ENCODE data around the gene FAXDC2. TPM values are rescaled to one million over a fixed set of nuclear protein-coding genes. Genes with fewer than 3 reads are reported as not detected.
"Not testable (repeated sequence)": the region's sequence is repeated elsewhere in the genome, so short reads cannot be mapped to it uniquely, and the experiment has no call there.

The FAXDC2 gene
- total RNA-seq, 2 donors from 2014 or later, result 2.3 to 6.2 TPM

GRCh38 chr5:154823605-154824004 lies 26.8 kb downstream of the FAXDC2 start:
- H3K4me3 Mint-ChIP-seq, result no peak overlapping the region
- Histone ChIP-seq H3K4me3 (ENCODE audit: low read length) (no peak overlapping the region), H3K36me3 (ENCODE audit: control insufficient read depth, insufficient read depth, low read length) (peaks cover 43% of the 10 kb centered on the region), H3K4me1 (ENCODE audit: control insufficient read depth, insufficient read depth, low read length) (peaks cover 8% of the 10 kb centered on the region), H3K9me3 (ENCODE audit: control insufficient read depth, low read length) (no peaks in the 10 kb centered on the region), H3K9ac (ENCODE audit: extremely low read depth, low read length, poor library complexity, severe bottlenecking) (no peak overlapping the region), H3K27me3 (ENCODE audit: control insufficient read depth, insufficient read depth, low read length, poor library complexity, severe bottlenecking) (no peaks in the 10 kb centered on the region), H3K27ac (ENCODE audit: low read depth, low read length) (no peak overlapping the region)
- no peak for DNase-seq
- WGBS, 2 experiments (ENCODE audit: insufficient coverage in 1 of 2, insufficient read length in 1 of 2), result 94 to 100% methylated on average over 2 to 4 of the region's 4 CpGs
- no peak overlapping the region for H3K27ac Mint-ChIP-seq
- no peaks in the 10 kb centered on the region for H3K27me3 Mint-ChIP-seq (ENCODE audit: insufficient read depth)
- TF ChIP-seq CTCF (conservative IDR thresholded peaks at IDR 0.05), result no peak
- H3K36me3 Mint-ChIP-seq (ENCODE audit: low read depth), result peaks cover 41% of the 10 kb centered on the region
- H3K4me1 Mint-ChIP-seq, result peaks cover 11% of the 10 kb centered on the region
- H3K9me3 Mint-ChIP-seq, result no peaks in the 10 kb centered on the region

- not testable (repeated sequence) for H3K27me3 ChIP-seq (ENCODE audit: control insufficient read depth, insufficient read depth, low read length, poor library complexity, severe bottlenecking); DNase-seq; H3K27ac ChIP-seq (ENCODE audit: low read depth, low read length); H3K9me3 ChIP-seq (ENCODE audit: control insufficient read depth, low read length); H3K4me1 ChIP-seq (ENCODE audit: control insufficient read depth, insufficient read depth, low read length); H3K9ac ChIP-seq (ENCODE audit: extremely low read depth, low read length, poor library complexity, severe bottlenecking); H3K9me3 Mint-ChIP-seq; H3K27ac Mint-ChIP-seq; H3K4me3 ChIP-seq (ENCODE audit: low read length); H3K27me3 Mint-ChIP-seq (ENCODE audit: insufficient read depth); H3K4me3 Mint-ChIP-seq
- peaks cover 41% of the 10 kb centered on the region for H3K36me3 ChIP-seq (ENCODE audit: control insufficient read depth, insufficient read depth, low read length)
- peaks cover 37% of the 10 kb centered on the region for H3K36me3 Mint-ChIP-seq (ENCODE audit: low read depth)
- WGBS, 2 experiments (ENCODE audit: insufficient coverage in 1 of 2, insufficient read length in 1 of 2), result 83 to 93% methylated on average over 5 of the region's 5 CpGs
- peaks cover 14% of the 10 kb centered on the region for H3K4me1 Mint-ChIP-seq
Observed at GRCh38 chr5:154822896-154823295, 27.5 kb downstream of the FAXDC2 start.

GRCh38 chr5:154820383-154820782 lies 30.0 kb downstream of the FAXDC2 start:
- Mint-ChIP-seq H3K27me3 (ENCODE audit: insufficient read depth) (no peaks in the 10 kb centered on the region), H3K4me1 (peaks cover 34% of the 10 kb centered on the region), H3K4me3 (no peak overlapping the region), H3K9me3 (no peaks in the 10 kb centered on the region), H3K27ac (peak overlapping the region; percentile 26), H3K36me3 (ENCODE audit: low read depth) (peaks cover 50% of the 10 kb centered on the region)
- Histone ChIP-seq H3K9me3 (ENCODE audit: control insufficient read depth, low read length) (no peaks in the 10 kb centered on the region), H3K9ac (ENCODE audit: extremely low read depth, low read length, poor library complexity, severe bottlenecking) (no peak overlapping the region), H3K36me3 (ENCODE audit: control insufficient read depth, insufficient read depth, low read length) (peaks cover 63% of the 10 kb centered on the region), H3K27ac (ENCODE audit: low read depth, low read length) (no peak overlapping the region), H3K4me1 (ENCODE audit: control insufficient read depth, insufficient read depth, low read length) (peaks cover 14% of the 10 kb centered on the region), H3K4me3 (ENCODE audit: low read length) (no peak overlapping the region), H3K27me3 (ENCODE audit: control insufficient read depth, insufficient read depth, low read length, poor library complexity, severe bottlenecking) (no peaks in the 10 kb centered on the region)
- TF ChIP-seq CTCF (conservative IDR thresholded peaks at IDR 0.05), result no peak
- 94 to 95% methylated on average over 3 to 5 of the region's 5 CpGs for WGBS, 2 experiments (ENCODE audit: insufficient coverage in 1 of 2, insufficient read length in 1 of 2)
- DNase-seq, result no peak

- no peak overlapping the region for H3K9ac ChIP-seq (ENCODE audit: extremely low read depth, low read length, poor library complexity, severe bottlenecking)
- 90 to 95% methylated on average over 3 to 7 of the region's 7 CpGs for WGBS, 2 experiments (ENCODE audit: insufficient coverage in 1 of 2, insufficient read length in 1 of 2)
- no peak overlapping the region for H3K4me3 ChIP-seq (ENCODE audit: low read length)
- Mint-ChIP-seq H3K4me3 (no peak overlapping the region), H3K36me3 (ENCODE audit: low read depth) (peaks cover 57% of the 10 kb centered on the region), H3K27ac (peak overlapping the region; percentile 59), H3K27me3 (ENCODE audit: insufficient read depth) (no peaks in the 10 kb centered on the region), H3K9me3 (no peaks in the 10 kb centered on the region), H3K4me1 (peaks cover 34% of the 10 kb centered on the region)
- peaks cover 19% of the 10 kb centered on the region for H3K4me1 ChIP-seq (ENCODE audit: control insufficient read depth, insufficient read depth, low read length)
- no peak for DNase-seq
- no peaks in the 10 kb centered on the region for H3K27me3 ChIP-seq (ENCODE audit: control insufficient read depth, insufficient read depth, low read length, poor library complexity, severe bottlenecking)
- H3K9me3 ChIP-seq (ENCODE audit: control insufficient read depth, low read length), result no peaks in the 10 kb centered on the region
- TF ChIP-seq CTCF (conservative IDR thresholded peaks at IDR 0.05), result no peak
- peaks cover 71% of the 10 kb centered on the region for H3K36me3 ChIP-seq (ENCODE audit: control insufficient read depth, insufficient read depth, low read length)
- H3K27ac ChIP-seq (ENCODE audit: low read depth, low read length), result no peak overlapping the region
Observed at GRCh38 chr5:154819546-154819945, 30.9 kb downstream of the FAXDC2 start.

All from endodermal cell (in vitro differentiated cells).